Psoas muscle (tissue), 8 donors: ENCODE results near the gene CRB1. TPM values are rescaled to one million over a fixed set of nuclear protein-coding genes. Genes with fewer than 3 reads are reported as not detected.

Experiments used
- ATAC-seq, 4 donors: fragments of 200-7000 bp; cut with Tn5 transposase; one replicate each; pipeline ENCODE4 v1.9.1; 2020; ENCODE audit warnings: moderate library complexity in 3 of 4, mild to moderate bottlenecking in 2 of 4
- DNase-seq, 2 donors: peaks; one replicate each; pipeline ENCODE4 v3.0.0-alpha.2; 2020
- H3K27ac ChIP-seq: fragments of 200-600 bp; one replicate; pipeline ENCODE4 v1.8.0; 2022
- H3K27me3 ChIP-seq, 3 donors: fragments of 200-600 bp in 1 of 3; one replicate each; pipeline versions ENCODE4 v1.6.1 to v1.8.0; 2013 to 2022; ENCODE audit warnings: low read length in 2 of 3, mild to moderate bottlenecking in 2 of 3, moderate library complexity in 1 of 3; ENCODE audit not compliant: insufficient read depth in 3 of 3
- H3K36me3 ChIP-seq, 2 donors: fragments of 200-600 bp in 1 of 2; one replicate each; pipeline versions ENCODE4 v1.6.1 to v1.8.0; 2013 to 2022; ENCODE audit warnings: low read depth in 1 of 2, mild to moderate bottlenecking in 1 of 2, moderate library complexity in 1 of 2; ENCODE audit not compliant: insufficient read depth in 1 of 2
- H3K4me1 ChIP-seq: fragments of 200-600 bp; one replicate; pipeline ENCODE4 v1.8.0; 2022
- H3K4me3 ChIP-seq: fragments of 200-600 bp; one replicate; pipeline ENCODE4 v1.8.0; 2022; ENCODE audit warnings: mild to moderate bottlenecking
- H3K9me3 ChIP-seq: fragments of 200-600 bp; one replicate; pipeline ENCODE4 v1.8.0; 2022
- whole genome bisulfite sequencing, 3 donors: extraction: QIAGEN DNeasy Blood & Tissue Kit; methylation state at CpG; one replicate each; pipeline versions ENCODE4 v1.1.6 to v1.1.7; 2013; 5-methylcytosine and 5-hydroxymethylcytosine counted together
- intact Hi-C, 2 donors: fragments of 100-400 bp; cut with DNase I; formaldehyde crosslinking; loops; one replicate each; pipeline versions ENCODE4 v1.11.0 to v1.14.2; 2022
- polyA plus RNA-seq, 3 donors: library from polyadenylated mRNA; stranded (reverse); fragments of 200-250 nt; gene quantifications; one replicate each; pipeline ENCODE4 v1.2.3, GENCODE V29; 2013
- total RNA-seq, 4 donors: library from RNA; stranded (reverse); fragmentation: NEBNext Ultra II Directional in 2 of 4; extraction: Animal tissue kit (Norgen Biotek cat#: 25700) in 2 of 4; gene quantifications; one replicate each; pipeline versions ENCODE4 v1.2.1 to v1.2.4, GENCODE V29; 2021 to 2023
- TF ChIP-seq, protein P1 (sequence below): fragments of 200-600 bp; IDR thresholded peaks from one replicate; pipeline ENCODE4 v1.8.0; 2022; ENCODE audit warnings: antibody characterized with exemption
- donor health status: healthy with polysubstance abuse.
- donor health status: DM: no; HTN: no; CAD: no; lungs with moderate emphysema.
- donor health status: Bipolar disorder and iron deficiency.
- donor health status: healthy.
- donor health status: DM: yes; HTN: yes; CAD: no.
- donor health status: DM: no; HTN: no; CAD: no.
- donor health status: DM: no; HTN: no; CAD: no.
- donor health status: DM: yes; HTN: yes; CAD: no.

CRB1 gene
- total and polyA plus RNA-seq, 7 donors: 0.06 to 1.3 (median 0.77) TPM

GRCh38 chr1:197453376-197454058, 185.5 kb downstream of the CRB1 start:
- Histone ChIP-seq H3K27ac (no peak overlapping the region), H3K27me3 (no peaks in the 10 kb centered on the region), H3K4me3 (no peak overlapping the region), H3K9me3 (no peaks in the 10 kb centered on the region), H3K4me1 (no peaks in the 10 kb centered on the region), H3K36me3 (no peaks in the 10 kb centered on the region)
- intact Hi-C loops: no loop called here
- WGBS, 3 donors: 96 to 100% (median 97%) methylated on average over 1 of the region's 1 CpG
- no peak for ATAC-seq
- TF ChIP-seq, protein P1, sequence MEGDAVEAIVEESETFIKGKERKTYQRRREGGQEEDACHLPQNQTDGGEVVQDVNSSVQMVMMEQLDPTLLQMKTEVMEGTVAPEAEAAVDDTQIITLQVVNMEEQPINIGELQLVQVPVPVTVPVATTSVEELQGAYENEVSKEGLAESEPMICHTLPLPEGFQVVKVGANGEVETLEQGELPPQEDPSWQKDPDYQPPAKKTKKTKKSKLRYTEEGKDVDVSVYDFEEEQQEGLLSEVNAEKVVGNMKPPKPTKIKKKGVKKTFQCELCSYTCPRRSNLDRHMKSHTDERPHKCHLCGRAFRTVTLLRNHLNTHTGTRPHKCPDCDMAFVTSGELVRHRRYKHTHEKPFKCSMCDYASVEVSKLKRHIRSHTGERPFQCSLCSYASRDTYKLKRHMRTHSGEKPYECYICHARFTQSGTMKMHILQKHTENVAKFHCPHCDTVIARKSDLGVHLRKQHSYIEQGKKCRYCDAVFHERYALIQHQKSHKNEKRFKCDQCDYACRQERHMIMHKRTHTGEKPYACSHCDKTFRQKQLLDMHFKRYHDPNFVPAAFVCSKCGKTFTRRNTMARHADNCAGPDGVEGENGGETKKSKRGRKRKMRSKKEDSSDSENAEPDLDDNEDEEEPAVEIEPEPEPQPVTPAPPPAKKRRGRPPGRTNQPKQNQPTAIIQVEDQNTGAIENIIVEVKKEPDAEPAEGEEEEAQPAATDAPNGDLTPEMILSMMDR: no peak
- no peak for DNase-seq

- no peak overlapping the region for H3K4me3 ChIP-seq
- intact Hi-C loops: no loop called here
- TF ChIP-seq, protein P1: no peak
- H3K27me3 ChIP-seq: no peaks in the 10 kb centered on the region
- WGBS, 3 donors: 87 to 92% (median 89%) methylated on average over 5 of the region's 5 CpGs
- H3K27ac ChIP-seq: no peak overlapping the region
- no peaks in the 10 kb centered on the region for H3K9me3 ChIP-seq
- no peak for DNase-seq
- no peak for ATAC-seq
- no peaks in the 10 kb centered on the region for H3K36me3 ChIP-seq
- H3K4me1 ChIP-seq: no peaks in the 10 kb centered on the region
Observed at GRCh38 chr1:197462539-197462938, 194.5 kb downstream of the CRB1 start.

DNA sequence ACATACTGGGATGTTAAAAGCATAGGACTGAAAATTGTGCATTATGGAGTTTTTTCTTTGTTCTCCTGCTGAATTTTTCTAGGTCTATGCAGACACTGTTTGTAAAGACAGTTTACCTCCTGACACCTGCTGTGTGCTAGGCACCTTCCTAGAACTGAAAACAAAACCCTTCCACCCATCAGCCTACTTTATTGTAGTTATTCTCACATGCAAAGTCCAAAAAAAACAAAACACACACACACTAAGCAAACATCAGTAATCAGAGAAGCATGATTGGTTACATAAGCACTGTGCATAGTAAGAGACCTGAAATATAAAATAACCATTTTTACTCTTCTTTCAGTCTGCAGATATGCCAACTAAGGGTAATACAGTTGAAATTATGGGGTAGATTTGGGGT, 195.1 kb downstream of the CRB1 start:
- DNase-seq: no peak
- H3K27ac ChIP-seq: no peak overlapping the region
- no peaks in the 10 kb centered on the region for H3K9me3 ChIP-seq
- H3K4me1 ChIP-seq: no peaks in the 10 kb centered on the region
- no peak overlapping the region for H3K4me3 ChIP-seq
- TF ChIP-seq, protein P1: no peak
- no peaks in the 10 kb centered on the region for H3K27me3 ChIP-seq
- ATAC-seq: no peak
- intact Hi-C loops: no loop called here
- no peaks in the 10 kb centered on the region for H3K36me3 ChIP-seq

DNA sequence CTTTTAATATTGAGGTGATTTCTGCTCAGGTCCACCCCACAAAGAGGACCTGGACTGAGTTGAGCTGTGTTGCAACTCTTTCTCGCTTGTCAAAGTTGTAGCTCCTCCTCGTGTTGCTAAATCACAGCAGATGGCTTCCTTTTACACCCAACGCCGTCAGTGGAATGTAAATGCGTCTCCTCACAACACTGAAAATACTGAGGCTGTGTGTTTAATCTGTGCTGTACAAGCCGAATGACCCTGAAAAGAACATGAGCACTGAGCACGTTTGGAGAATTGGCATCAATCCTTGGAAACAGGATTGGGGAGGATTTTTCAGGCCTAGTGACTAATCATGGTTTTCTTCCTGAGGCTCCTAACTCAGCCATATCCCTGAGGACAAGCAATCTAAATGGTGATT, 196.0 kb downstream of the CRB1 start:
- Histone ChIP-seq H3K9me3 (no peaks in the 10 kb centered on the region), H3K27ac (no peak overlapping the region), H3K4me3 (no peak overlapping the region), H3K4me1 (no peaks in the 10 kb centered on the region), H3K36me3 (no peaks in the 10 kb centered on the region), H3K27me3 (no peaks in the 10 kb centered on the region)
- intact Hi-C loops: no loop called here
- TF ChIP-seq, protein P1: no peak
- DNase-seq (no peak), ATAC-seq (peak; percentile 49 to 93 (median 64))
- 15 to 18% (median 16%) methylated on average over 7 of the region's 7 CpGs for WGBS, 3 donors
